ENCODE measurements around the gene GDPGP1.
A peak's percentile ranks its signal among the peaks of the same experiment; 100 is the strongest.

GDPGP1 gene

DNA sequence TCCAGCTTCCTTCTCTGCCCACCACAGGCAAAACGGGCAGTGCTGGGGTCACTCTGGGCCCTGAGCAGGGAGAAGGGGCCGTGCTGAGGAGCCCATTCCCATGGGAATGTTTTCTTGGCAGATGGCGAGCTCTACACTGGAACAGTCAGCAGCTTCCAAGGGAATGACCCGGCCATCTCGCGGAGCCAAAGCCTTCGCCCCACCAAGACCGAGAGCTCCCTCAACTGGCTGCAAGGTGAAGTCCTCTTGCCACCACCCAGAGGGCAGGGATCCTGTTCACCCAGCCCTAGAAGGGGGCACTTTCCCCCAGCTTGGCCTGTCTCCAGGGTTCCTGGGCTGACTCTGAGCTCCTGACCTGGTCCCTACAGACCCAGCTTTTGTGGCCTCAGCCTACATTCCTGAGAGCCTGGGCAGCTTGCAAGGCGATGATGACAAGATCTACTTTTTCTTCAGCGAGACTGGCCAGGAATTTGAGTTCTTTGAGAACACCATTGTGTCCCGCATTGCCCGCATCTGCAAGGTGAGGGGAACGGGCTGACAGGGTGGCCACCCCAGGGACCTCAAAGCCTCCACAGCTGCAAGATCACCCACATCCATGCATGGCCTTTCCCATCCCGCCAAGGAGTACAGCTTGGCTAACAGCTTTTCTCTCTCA lies 12.6 kb upstream of the GDPGP1 start:
- DNase-seq (ENCODE audit: low read depth in 1 of 2, low spot score in 1 of 2), result peak in 1 of 2 experiments; percentile 68
- no peaks in the 10 kb centered on the region for H3K27me3 ChIP-seq (ENCODE audit: insufficient read depth, poor library complexity, severe bottlenecking)
- no peak overlapping the region for H3K4me3 ChIP-seq (replicated peaks; ENCODE audit: insufficient read depth, low read length)
- H3K27ac ChIP-seq (replicated peaks), result no peak overlapping the region
- TF ChIP-seq, protein P1, sequence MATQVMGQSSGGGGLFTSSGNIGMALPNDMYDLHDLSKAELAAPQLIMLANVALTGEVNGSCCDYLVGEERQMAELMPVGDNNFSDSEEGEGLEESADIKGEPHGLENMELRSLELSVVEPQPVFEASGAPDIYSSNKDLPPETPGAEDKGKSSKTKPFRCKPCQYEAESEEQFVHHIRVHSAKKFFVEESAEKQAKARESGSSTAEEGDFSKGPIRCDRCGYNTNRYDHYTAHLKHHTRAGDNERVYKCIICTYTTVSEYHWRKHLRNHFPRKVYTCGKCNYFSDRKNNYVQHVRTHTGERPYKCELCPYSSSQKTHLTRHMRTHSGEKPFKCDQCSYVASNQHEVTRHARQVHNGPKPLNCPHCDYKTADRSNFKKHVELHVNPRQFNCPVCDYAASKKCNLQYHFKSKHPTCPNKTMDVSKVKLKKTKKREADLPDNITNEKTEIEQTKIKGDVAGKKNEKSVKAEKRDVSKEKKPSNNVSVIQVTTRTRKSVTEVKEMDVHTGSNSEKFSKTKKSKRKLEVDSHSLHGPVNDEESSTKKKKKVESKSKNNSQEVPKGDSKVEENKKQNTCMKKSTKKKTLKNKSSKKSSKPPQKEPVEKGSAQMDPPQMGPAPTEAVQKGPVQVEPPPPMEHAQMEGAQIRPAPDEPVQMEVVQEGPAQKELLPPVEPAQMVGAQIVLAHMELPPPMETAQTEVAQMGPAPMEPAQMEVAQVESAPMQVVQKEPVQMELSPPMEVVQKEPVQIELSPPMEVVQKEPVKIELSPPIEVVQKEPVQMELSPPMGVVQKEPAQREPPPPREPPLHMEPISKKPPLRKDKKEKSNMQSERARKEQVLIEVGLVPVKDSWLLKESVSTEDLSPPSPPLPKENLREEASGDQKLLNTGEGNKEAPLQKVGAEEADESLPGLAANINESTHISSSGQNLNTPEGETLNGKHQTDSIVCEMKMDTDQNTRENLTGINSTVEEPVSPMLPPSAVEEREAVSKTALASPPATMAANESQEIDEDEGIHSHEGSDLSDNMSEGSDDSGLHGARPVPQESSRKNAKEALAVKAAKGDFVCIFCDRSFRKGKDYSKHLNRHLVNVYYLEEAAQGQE (IDR thresholded peaks at IDR 0.05; ENCODE audit: insufficient replicate concordance, low read depth), result no peak
- TF ChIP-seq SPI1 (IDR thresholded peaks at IDR 0.05; ENCODE audit: borderline replicate concordance, low read depth), result no peak
- TF ChIP-seq GABPA (IDR thresholded peaks at IDR 0.05; ENCODE audit: low read depth), result no peak
- TF ChIP-seq, protein P2, sequence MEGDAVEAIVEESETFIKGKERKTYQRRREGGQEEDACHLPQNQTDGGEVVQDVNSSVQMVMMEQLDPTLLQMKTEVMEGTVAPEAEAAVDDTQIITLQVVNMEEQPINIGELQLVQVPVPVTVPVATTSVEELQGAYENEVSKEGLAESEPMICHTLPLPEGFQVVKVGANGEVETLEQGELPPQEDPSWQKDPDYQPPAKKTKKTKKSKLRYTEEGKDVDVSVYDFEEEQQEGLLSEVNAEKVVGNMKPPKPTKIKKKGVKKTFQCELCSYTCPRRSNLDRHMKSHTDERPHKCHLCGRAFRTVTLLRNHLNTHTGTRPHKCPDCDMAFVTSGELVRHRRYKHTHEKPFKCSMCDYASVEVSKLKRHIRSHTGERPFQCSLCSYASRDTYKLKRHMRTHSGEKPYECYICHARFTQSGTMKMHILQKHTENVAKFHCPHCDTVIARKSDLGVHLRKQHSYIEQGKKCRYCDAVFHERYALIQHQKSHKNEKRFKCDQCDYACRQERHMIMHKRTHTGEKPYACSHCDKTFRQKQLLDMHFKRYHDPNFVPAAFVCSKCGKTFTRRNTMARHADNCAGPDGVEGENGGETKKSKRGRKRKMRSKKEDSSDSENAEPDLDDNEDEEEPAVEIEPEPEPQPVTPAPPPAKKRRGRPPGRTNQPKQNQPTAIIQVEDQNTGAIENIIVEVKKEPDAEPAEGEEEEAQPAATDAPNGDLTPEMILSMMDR (IDR thresholded peaks at IDR 0.05; ENCODE audit: insufficient read depth, low read length), result peak; percentile 90
- TF ChIP-seq POLR2AphosphoS5 (IDR thresholded peaks at IDR 0.05; ENCODE audit: low read depth), result no peak

DNA sequence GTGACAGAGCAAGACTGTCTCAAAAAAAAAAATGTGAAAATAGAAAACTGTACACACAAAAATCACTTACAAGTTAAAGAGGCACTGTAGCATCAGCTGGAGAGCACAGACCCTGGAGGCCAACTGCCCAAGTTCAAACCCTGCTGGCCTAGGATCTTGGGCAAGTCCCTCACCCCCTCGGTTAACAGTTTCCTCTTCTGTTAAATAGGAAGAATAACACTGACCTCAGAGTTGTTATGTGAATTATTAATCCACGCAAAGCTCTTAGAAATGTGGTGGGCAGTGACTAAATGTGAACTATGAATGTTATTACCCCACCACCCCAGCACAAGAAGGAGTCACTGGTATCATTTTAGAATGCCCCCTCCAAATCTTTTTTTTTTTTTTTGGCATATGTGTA lies 11.5 kb upstream of the GDPGP1 start:
- Histone ChIP-seq H3K4me3 (replicated peaks; ENCODE audit: insufficient read depth, low read length) (no peak overlapping the region), H3K27me3 (ENCODE audit: insufficient read depth, poor library complexity, severe bottlenecking) (no peaks in the 10 kb centered on the region), H3K27ac (replicated peaks) (no peak overlapping the region)
- TF ChIP-seq, protein P2 (IDR thresholded peaks at IDR 0.05; ENCODE audit: insufficient read depth, low read length), result no peak
- TF ChIP-seq GABPA (IDR thresholded peaks at IDR 0.05; ENCODE audit: low read depth) (no peak), POLR2AphosphoS5 (IDR thresholded peaks at IDR 0.05; ENCODE audit: low read depth) (no peak), SPI1 (IDR thresholded peaks at IDR 0.05; ENCODE audit: borderline replicate concordance, low read depth) (no peak)
- TF ChIP-seq, protein P1 (IDR thresholded peaks at IDR 0.05; ENCODE audit: insufficient replicate concordance, low read depth), result no peak
- no peak for DNase-seq (ENCODE audit: low read depth in 1 of 2, low spot score in 1 of 2)

DNA sequence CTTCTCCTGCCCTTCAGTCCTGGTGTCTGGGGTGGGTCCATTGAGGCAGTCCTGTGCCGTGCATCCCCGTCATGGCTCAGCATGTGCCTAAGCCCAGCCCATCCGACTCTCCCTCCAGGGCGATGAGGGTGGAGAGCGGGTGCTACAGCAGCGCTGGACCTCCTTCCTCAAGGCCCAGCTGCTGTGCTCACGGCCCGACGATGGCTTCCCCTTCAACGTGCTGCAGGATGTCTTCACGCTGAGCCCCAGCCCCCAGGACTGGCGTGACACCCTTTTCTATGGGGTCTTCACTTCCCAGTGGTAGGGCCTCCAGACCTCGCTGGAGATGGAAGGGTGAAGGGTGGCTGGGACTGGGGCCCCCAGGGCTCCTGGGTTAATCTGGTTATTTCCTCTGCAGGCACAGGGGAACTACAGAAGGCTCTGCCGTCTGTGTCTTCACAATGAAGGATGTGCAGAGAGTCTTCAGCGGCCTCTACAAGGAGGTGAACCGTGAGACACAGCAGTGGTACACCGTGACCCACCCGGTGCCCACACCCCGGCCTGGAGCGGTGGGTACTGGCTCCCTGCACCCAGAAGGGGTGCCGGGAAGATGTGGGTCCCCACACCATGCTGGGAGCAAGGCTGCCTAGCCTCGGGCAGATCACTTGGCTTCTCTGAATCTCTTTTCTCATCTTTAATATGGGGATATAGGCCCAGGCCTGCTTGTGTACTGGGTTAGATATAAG lies 10.4 kb upstream of the GDPGP1 start:
- H3K27ac ChIP-seq (replicated peaks), result no peak overlapping the region
- no peak overlapping the region for H3K4me3 ChIP-seq (replicated peaks; ENCODE audit: insufficient read depth, low read length)
- TF ChIP-seq POLR2AphosphoS5 (IDR thresholded peaks at IDR 0.05; ENCODE audit: low read depth), result no peak
- TF ChIP-seq, protein P2 (IDR thresholded peaks at IDR 0.05; ENCODE audit: insufficient read depth, low read length), result no peak
- TF ChIP-seq SPI1 (IDR thresholded peaks at IDR 0.05; ENCODE audit: borderline replicate concordance, low read depth), result no peak
- TF ChIP-seq, protein P1 (IDR thresholded peaks at IDR 0.05; ENCODE audit: insufficient replicate concordance, low read depth), result no peak
- TF ChIP-seq GABPA (IDR thresholded peaks at IDR 0.05; ENCODE audit: low read depth), result no peak
- H3K27me3 ChIP-seq (ENCODE audit: insufficient read depth, poor library complexity, severe bottlenecking), result no peaks in the 10 kb centered on the region
- no peak for DNase-seq (ENCODE audit: low read depth in 1 of 2, low spot score in 1 of 2)

Measured in HL-60 (cell line).